GM21381 (cell line): ENCODE data around the gene TLN1.

Source experiments
- ATAC-seq: cut with Tn5 transposase; IDR thresholded peaks from one replicate; pipeline ENCODE4 v1.9.1; 2021; ENCODE audit warnings: mild to moderate bottlenecking, moderate library complexity; ENCODE audit not compliant: unreplicated experiment

TLN1 gene

GRCh38 chr9:35732185-35732799 is at the start of gene TLN1, which contains the start of gene CREB3:
Gene TLN1 (minus strand): TSS chr9:35732195. CDS start chr9:35725694, 6,501 bp downstream.
Gene CREB3 (plus strand): TSS chr9:35732666. CDS start chr9:35732773, 107 bp downstream.
- peak; percentile 67 for ATAC-seq

GRCh38 chr9:35781066-35781465 is 49.1 kb upstream of the TLN1 start:
- no peak for ATAC-seq

- ATAC-seq, result no peak
These were observed 46.5 kb upstream of the TLN1 start for GRCh38 chr9:35778496-35778895.

GRCh38 chr9:35776018-35776417 is 44.0 kb upstream of the TLN1 start:
- no peak for ATAC-seq

- no peak for ATAC-seq
These were observed 43.1 kb upstream of the TLN1 start for GRCh38 chr9:35774907-35775635.

GRCh38 chr9:35771943-35772342 is 39.9 kb upstream of the TLN1 start:
- ATAC-seq, result no peak

- no peak for ATAC-seq
These were observed 39.5 kb upstream of the TLN1 start for GRCh38 chr9:35771534-35771933.

- ATAC-seq, result no peak
These were observed 39.1 kb upstream of the TLN1 start for GRCh38 chr9:35771075-35771433.

GRCh38 chr9:35769763-35770162 is 37.8 kb upstream of the TLN1 start:
- ATAC-seq, result no peak

- no peak for ATAC-seq
These were observed 35.5 kb upstream of the TLN1 start for GRCh38 chr9:35767458-35767857.

- ATAC-seq, result no peak
These were observed 35.0 kb upstream of the TLN1 start for GRCh38 chr9:35766997-35767396.

- no peak for ATAC-seq
These were observed 31.8 kb upstream of the TLN1 start for GRCh38 chr9:35763803-35764202.

GRCh38 chr9:35763181-35763580 is 31.2 kb upstream of the TLN1 start:
- ATAC-seq, result no peak

GRCh38 chr9:35760651-35761050 is 28.7 kb upstream of the TLN1 start:
- no peak for ATAC-seq

GRCh38 chr9:35759795-35760194 is 27.8 kb upstream of the TLN1 start:
- no peak for ATAC-seq

- ATAC-seq, result no peak
These were observed 26.6 kb upstream of the TLN1 start for GRCh38 chr9:35758475-35759050.

- no peak for ATAC-seq
These were observed 25.9 kb upstream of the TLN1 start for GRCh38 chr9:35757892-35758275.

- ATAC-seq, result peak; percentile 36
These were observed 25.4 kb upstream of the TLN1 start for GRCh38 chr9:35757226-35757891.

GRCh38 chr9:35756275-35757225 is 24.6 kb upstream of the TLN1 start:
- ATAC-seq, result peak; percentile 48

- ATAC-seq, result no peak
These were observed 23.1 kb upstream of the TLN1 start for GRCh38 chr9:35755071-35755470.

GRCh38 chr9:35754264-35754663 is 22.3 kb upstream of the TLN1 start, which contains the start of gene MSMP:
Gene MSMP (minus strand): TSS chr9:35754276. CDS start chr9:35754129, 147 bp downstream.
- ATAC-seq, result no peak
